ENCODE results near the gene PIGM. TPM values are rescaled to one million over a fixed set of nuclear protein-coding genes. Genes with fewer than 3 reads are reported as not detected.

PIGM gene
- total RNA-seq, 1 experiment from 2014 or later: 4.6 TPM

DNA sequence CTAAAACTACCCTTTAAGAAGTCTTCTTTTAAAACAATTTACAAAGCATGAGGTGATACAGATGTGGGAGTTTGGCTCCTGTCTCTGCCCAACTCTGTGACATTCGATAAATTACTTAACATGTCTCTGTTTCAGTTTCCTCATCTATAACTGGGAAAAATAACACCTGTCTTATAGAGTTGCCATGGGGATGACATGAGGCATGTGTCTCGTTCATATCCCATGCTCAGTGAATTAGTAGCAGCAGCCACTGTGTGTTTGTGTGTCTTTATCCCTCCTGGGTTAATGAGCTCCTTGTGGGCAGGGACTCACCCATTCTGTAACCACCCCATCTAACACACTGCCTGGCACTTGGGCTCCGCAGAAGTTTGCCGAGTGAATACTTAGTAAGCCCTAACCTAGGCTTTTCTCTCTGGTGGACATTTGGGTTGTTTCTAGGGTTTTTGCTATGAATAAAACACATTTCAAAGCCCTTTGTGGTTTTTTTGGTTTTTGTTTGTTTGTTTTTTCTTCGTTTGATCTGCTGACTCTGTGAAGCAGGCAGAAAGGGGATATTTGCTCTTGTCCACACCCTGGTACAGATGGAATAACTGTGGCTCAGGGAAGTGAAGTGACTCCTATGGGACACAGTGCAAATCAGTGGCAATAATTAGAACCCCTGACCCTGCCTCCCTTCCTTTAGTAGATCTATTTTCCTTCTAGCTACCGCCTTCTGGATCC lies 48.8 kb upstream of the PIGM start:
- Histone ChIP-seq H3K27me3 (replicated peaks; ENCODE audit: insufficient read depth, low read depth, low read length, poor library complexity) (peaks cover 47% of the 10 kb centered on the region), H3K27ac (ENCODE audit: low read depth, low read length, poor library complexity, severe bottlenecking) (no peak overlapping the region), H3K36me3 (ENCODE audit: insufficient read depth, low read length, poor library complexity, severe bottlenecking) (no peaks in the 10 kb centered on the region), H3K9me3 (ENCODE audit: low read depth, low read length, poor library complexity, severe bottlenecking) (no peaks in the 10 kb centered on the region), H3K4me3 (ENCODE audit: low read depth, low read length, poor library complexity, severe bottlenecking) (no peak overlapping the region), H3K4me1 (ENCODE audit: insufficient read depth, low read length, poor library complexity, severe bottlenecking) (no peaks in the 10 kb centered on the region)
- intact Hi-C loops (cut with micrococcal nuclease; ENCODE audit: unreplicated experiment): no loop called here
- POLR2A ChIA-PET (ENCODE audit: low non-redundant PET): interaction anchor here (0.5 kb wide), 1 partner anchor 299 kb away, joined by 3 read pairs; no protein-coding TSS in a partner anchor
- BruUV-seq (replicated peaks): no TSS peak
- TF ChIP-seq, protein P1, sequence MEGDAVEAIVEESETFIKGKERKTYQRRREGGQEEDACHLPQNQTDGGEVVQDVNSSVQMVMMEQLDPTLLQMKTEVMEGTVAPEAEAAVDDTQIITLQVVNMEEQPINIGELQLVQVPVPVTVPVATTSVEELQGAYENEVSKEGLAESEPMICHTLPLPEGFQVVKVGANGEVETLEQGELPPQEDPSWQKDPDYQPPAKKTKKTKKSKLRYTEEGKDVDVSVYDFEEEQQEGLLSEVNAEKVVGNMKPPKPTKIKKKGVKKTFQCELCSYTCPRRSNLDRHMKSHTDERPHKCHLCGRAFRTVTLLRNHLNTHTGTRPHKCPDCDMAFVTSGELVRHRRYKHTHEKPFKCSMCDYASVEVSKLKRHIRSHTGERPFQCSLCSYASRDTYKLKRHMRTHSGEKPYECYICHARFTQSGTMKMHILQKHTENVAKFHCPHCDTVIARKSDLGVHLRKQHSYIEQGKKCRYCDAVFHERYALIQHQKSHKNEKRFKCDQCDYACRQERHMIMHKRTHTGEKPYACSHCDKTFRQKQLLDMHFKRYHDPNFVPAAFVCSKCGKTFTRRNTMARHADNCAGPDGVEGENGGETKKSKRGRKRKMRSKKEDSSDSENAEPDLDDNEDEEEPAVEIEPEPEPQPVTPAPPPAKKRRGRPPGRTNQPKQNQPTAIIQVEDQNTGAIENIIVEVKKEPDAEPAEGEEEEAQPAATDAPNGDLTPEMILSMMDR (conservative IDR thresholded peaks at IDR 0.05; ENCODE audit: low read depth, low read length): no peak
- peak; percentile 9 for TF ChIP-seq EZH2 (IDR thresholded peaks at IDR 0.05; ENCODE audit: borderline replicate concordance, low read depth, low read length, poor library complexity, severe bottlenecking)
- CTCF ChIA-PET: interaction anchor here (1.1 to 1.4 kb wide), 2 partner anchors 35 to 75 kb away, joined by 4 to 5 read pairs; no protein-coding TSS in a partner anchor
- DNase-seq (ENCODE audit: low spot score): no peak

DNA sequence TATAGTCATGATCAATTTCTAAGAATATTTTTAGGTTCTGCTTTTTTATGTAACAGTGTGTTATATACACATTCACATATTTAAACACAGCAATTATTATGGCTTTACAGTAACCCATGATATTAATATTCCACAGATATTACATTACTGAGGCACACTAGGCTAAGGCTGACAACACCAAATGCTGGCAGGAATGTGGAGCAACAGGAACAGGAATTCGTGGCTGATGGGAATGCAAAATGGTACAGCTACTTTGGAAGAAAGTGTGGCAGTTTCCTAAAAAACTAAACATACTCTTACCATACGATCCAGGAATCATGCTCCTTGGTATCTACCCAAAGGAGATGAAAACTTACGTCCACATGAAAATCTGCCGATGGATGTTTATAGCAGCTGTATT lies 47.7 kb upstream of the PIGM start:
- TF ChIP-seq, protein P1 (conservative IDR thresholded peaks at IDR 0.05; ENCODE audit: low read depth, low read length): no peak
- TF ChIP-seq EZH2 (IDR thresholded peaks at IDR 0.05; ENCODE audit: borderline replicate concordance, low read depth, low read length, poor library complexity, severe bottlenecking): peak; percentile 20
- Histone ChIP-seq H3K27ac (ENCODE audit: low read depth, low read length, poor library complexity, severe bottlenecking) (no peak overlapping the region), H3K4me3 (ENCODE audit: low read depth, low read length, poor library complexity, severe bottlenecking) (no peak overlapping the region), H3K27me3 (replicated peaks; ENCODE audit: insufficient read depth, low read depth, low read length, poor library complexity) (peaks cover 47% of the 10 kb centered on the region), H3K36me3 (ENCODE audit: insufficient read depth, low read length, poor library complexity, severe bottlenecking) (no peaks in the 10 kb centered on the region), H3K4me1 (ENCODE audit: insufficient read depth, low read length, poor library complexity, severe bottlenecking) (no peaks in the 10 kb centered on the region), H3K9me3 (ENCODE audit: low read depth, low read length, poor library complexity, severe bottlenecking) (no peaks in the 10 kb centered on the region)
- no TSS peak for BruUV-seq (replicated peaks)
- no peak for DNase-seq (ENCODE audit: low spot score)
- intact Hi-C loops (cut with micrococcal nuclease; ENCODE audit: unreplicated experiment): loop anchor here (5.0 kb wide), 1 partner anchor 142 kb away; no protein-coding TSS in a partner anchor
- ChIA-PET CTCF (interaction anchor here (1.1 to 2.5 kb wide), 4 partner anchors 22 to 172 kb away, joined by 3 to 17 read pairs (median 6); no protein-coding TSS in a partner anchor), POLR2A (ENCODE audit: low non-redundant PET) (no interaction called here)

DNA sequence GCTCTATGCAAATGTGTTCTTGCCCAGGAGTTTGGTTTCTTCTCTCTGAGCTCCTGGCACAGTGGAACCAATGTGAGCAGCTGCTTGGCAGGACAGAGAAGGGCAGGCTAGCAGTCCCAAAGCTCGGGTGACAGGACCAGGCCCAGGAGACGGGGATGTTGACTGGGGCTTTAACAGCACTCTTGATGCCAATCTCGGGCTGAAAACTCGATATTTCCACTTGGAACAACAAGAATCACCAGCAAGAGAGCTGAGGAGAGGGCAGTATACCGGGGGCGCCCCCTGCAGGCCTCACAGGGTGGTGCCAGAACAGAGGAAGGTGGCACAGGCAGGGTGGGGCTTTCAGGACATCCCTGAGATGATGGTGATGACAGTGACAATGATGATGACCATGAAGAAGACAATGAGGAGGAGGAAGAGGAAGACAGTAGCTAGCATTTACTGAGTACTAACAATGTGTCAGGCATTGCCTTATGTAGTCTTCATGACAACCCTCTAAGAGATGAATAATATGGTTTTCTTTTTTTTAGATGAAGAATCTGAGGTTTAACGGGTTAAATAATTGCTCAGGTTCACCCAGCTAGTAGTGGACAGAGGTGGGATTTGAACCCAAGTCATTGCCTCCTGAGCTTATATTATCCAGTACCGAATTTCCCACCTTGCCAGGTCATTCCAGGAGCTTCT lies 46.9 kb upstream of the PIGM start:
- no peaks in the 10 kb centered on the region for H3K36me3 ChIP-seq (ENCODE audit: insufficient read depth, low read length, poor library complexity, severe bottlenecking)
- H3K9me3 ChIP-seq (ENCODE audit: low read depth, low read length, poor library complexity, severe bottlenecking): no peaks in the 10 kb centered on the region
- peaks cover 47% of the 10 kb centered on the region for H3K27me3 ChIP-seq (replicated peaks; ENCODE audit: insufficient read depth, low read depth, low read length, poor library complexity)
- ChIA-PET CTCF (interaction anchor here (0.6 to 2.5 kb wide), 11 partner anchors 9 to 173 kb away, joined by 3 to 17 read pairs (median 3); partner anchors contain the start of genes IGSF8 and KCNJ10), POLR2A (ENCODE audit: low non-redundant PET) (no interaction called here)
- peak; percentile 66 for DNase-seq (ENCODE audit: low spot score)
- no peak for TF ChIP-seq EZH2 (IDR thresholded peaks at IDR 0.05; ENCODE audit: borderline replicate concordance, low read depth, low read length, poor library complexity, severe bottlenecking)
- TF ChIP-seq, protein P1 (conservative IDR thresholded peaks at IDR 0.05; ENCODE audit: low read depth, low read length): peak; percentile 95
- no peak overlapping the region for H3K27ac ChIP-seq (ENCODE audit: low read depth, low read length, poor library complexity, severe bottlenecking)
- intact Hi-C loops (cut with micrococcal nuclease; ENCODE audit: unreplicated experiment): loop anchor here (5.0 kb wide), 1 partner anchor 141 kb away; no protein-coding TSS in a partner anchor
- no peak overlapping the region for H3K4me3 ChIP-seq (ENCODE audit: low read depth, low read length, poor library complexity, severe bottlenecking)
- no peaks in the 10 kb centered on the region for H3K4me1 ChIP-seq (ENCODE audit: insufficient read depth, low read length, poor library complexity, severe bottlenecking)
- no TSS peak for BruUV-seq (replicated peaks)

All from A673 (cell line).